ENCODE results near the gene GAPDHS. TPM values are rescaled to one million over a fixed set of nuclear protein-coding genes. Genes with fewer than 3 reads are reported as not detected.

Gene GAPDHS
- total and polyA plus RNA-seq, 4 donors = not detected

DNA sequence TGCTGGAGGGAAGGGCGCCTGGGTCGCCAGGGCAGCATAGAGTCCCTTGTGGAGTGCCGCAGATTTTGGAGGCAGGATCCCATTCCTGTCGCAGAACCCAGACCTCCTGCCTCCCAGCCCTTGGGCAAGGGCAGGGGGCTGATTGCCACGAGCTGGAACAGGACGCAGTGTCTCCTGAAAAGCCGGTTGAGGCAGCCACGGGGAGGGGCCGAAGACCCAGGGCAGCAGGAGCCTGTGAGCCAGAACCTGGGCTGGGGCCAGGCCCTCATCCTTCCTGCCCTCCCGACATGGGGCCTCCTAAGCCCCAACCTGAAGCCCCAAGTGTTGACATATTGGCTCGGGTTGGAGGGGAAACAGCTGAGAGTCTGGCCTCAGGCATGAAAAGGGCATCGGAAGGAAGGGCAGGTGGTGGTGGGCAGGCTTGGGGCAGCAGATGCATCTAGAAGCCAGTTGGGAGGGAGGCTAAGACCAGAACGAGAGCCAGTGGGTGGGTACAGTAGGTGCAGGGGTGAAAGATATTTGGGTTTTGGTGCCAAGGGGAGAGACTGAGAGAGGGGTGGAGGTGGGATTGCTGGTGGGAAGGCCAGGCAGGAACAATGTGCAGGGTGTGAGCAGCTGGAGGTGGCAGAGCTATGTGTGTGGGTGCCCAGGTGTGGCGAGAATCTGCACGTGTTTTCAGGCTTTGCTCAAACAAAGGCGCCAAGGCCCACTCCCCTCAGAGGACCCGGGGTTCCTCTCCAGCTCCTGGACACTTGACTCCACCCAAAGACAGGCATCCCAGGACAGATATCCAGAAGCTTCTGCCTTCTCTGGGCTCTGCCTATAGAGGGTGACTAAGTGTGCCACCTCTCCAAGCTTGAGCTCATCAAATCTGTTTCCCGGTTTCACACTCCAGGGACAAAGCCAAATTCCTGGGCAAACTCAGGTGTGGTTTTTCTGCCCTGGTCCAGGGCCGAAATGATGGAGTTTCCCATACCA, 3.7 kb upstream of the GAPDHS start:
- Histone ChIP-seq H3K36me3 (ENCODE audit: control insufficient read depth in 4 of 4, insufficient read depth in 3 of 4, low read depth in 1 of 4, low read length in 3 of 4) (no peaks in the 10 kb centered on the region), H3K4me3 (ENCODE audit: low read depth in 1 of 3, low read length in 3 of 3) (no peak overlapping the region), H3K27ac (ENCODE audit: low read depth in 1 of 2, low read length in 2 of 2) (no peak overlapping the region), H3K27me3 (ENCODE audit: control insufficient read depth in 4 of 4, insufficient read depth in 4 of 4, low read length in 3 of 4) (peaks cover 0 to 5% (median 1%) of the 10 kb centered on the region in 4 donors), H3K4me1 (ENCODE audit: control insufficient read depth in 4 of 4, insufficient read depth in 4 of 4, low read length in 3 of 4) (peaks cover 0 to 7% (median 0%) of the 10 kb centered on the region in 4 donors), H3K9ac (ENCODE audit: low read depth in 1 of 2, low read length in 2 of 2) (no peak overlapping the region), H3K9me3 (ENCODE audit: control insufficient read depth in 4 of 4, low read length in 3 of 4) (no peaks in the 10 kb centered on the region)
- WGBS = 59% methylated on average over 19 of the region's 19 CpGs
- no peak for TF ChIP-seq HNF4G (IDR thresholded peaks at IDR 0.05)
- no peak for TF ChIP-seq JUND (IDR thresholded peaks at IDR 0.05)
- no peak for TF ChIP-seq GABPA (IDR thresholded peaks at IDR 0.05 in 1 of 2, conservative IDR thresholded peaks at IDR 0.05 in 1 of 2)
- no peak for TF ChIP-seq YY1 (IDR thresholded peaks at IDR 0.05)
- TF ChIP-seq FOXA2 (IDR thresholded peaks at IDR 0.05) = no peak
- TF ChIP-seq, protein P1, sequence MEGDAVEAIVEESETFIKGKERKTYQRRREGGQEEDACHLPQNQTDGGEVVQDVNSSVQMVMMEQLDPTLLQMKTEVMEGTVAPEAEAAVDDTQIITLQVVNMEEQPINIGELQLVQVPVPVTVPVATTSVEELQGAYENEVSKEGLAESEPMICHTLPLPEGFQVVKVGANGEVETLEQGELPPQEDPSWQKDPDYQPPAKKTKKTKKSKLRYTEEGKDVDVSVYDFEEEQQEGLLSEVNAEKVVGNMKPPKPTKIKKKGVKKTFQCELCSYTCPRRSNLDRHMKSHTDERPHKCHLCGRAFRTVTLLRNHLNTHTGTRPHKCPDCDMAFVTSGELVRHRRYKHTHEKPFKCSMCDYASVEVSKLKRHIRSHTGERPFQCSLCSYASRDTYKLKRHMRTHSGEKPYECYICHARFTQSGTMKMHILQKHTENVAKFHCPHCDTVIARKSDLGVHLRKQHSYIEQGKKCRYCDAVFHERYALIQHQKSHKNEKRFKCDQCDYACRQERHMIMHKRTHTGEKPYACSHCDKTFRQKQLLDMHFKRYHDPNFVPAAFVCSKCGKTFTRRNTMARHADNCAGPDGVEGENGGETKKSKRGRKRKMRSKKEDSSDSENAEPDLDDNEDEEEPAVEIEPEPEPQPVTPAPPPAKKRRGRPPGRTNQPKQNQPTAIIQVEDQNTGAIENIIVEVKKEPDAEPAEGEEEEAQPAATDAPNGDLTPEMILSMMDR (IDR thresholded peaks at IDR 0.05; ENCODE audit: low read depth, low read length, missing input control) = no peak
- TF ChIP-seq, protein P2, sequence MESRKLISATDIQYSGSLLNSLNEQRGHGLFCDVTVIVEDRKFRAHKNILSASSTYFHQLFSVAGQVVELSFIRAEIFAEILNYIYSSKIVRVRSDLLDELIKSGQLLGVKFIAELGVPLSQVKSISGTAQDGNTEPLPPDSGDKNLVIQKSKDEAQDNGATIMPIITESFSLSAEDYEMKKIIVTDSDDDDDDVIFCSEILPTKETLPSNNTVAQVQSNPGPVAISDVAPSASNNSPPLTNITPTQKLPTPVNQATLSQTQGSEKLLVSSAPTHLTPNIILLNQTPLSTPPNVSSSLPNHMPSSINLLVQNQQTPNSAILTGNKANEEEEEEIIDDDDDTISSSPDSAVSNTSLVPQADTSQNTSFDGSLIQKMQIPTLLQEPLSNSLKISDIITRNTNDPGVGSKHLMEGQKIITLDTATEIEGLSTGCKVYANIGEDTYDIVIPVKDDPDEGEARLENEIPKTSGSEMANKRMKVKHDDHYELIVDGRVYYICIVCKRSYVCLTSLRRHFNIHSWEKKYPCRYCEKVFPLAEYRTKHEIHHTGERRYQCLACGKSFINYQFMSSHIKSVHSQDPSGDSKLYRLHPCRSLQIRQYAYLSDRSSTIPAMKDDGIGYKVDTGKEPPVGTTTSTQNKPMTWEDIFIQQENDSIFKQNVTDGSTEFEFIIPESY (IDR thresholded peaks at IDR 0.05) = no peak
- TF ChIP-seq SP1 (IDR thresholded peaks at IDR 0.05) = no peak
- TF ChIP-seq EGR1 (IDR thresholded peaks at IDR 0.05; ENCODE audit: low read depth in 2 of 2) = no peak
- TF ChIP-seq TAF1 (conservative IDR thresholded peaks at IDR 0.05) = no peak
- no peak for TF ChIP-seq RXRA (IDR thresholded peaks at IDR 0.05)
- TF ChIP-seq NR2F2 (IDR thresholded peaks at IDR 0.05) = no peak
- TF ChIP-seq, protein P3, sequence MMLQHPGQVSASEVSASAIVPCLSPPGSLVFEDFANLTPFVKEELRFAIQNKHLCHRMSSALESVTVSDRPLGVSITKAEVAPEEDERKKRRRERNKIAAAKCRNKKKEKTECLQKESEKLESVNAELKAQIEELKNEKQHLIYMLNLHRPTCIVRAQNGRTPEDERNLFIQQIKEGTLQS (IDR thresholded peaks at IDR 0.05) = no peak
- no peak for TF ChIP-seq FOXA1 (IDR thresholded peaks at IDR 0.05)
- TF ChIP-seq HNF4A (conservative IDR thresholded peaks at IDR 0.05) = no peak
- TF ChIP-seq, protein P4, sequence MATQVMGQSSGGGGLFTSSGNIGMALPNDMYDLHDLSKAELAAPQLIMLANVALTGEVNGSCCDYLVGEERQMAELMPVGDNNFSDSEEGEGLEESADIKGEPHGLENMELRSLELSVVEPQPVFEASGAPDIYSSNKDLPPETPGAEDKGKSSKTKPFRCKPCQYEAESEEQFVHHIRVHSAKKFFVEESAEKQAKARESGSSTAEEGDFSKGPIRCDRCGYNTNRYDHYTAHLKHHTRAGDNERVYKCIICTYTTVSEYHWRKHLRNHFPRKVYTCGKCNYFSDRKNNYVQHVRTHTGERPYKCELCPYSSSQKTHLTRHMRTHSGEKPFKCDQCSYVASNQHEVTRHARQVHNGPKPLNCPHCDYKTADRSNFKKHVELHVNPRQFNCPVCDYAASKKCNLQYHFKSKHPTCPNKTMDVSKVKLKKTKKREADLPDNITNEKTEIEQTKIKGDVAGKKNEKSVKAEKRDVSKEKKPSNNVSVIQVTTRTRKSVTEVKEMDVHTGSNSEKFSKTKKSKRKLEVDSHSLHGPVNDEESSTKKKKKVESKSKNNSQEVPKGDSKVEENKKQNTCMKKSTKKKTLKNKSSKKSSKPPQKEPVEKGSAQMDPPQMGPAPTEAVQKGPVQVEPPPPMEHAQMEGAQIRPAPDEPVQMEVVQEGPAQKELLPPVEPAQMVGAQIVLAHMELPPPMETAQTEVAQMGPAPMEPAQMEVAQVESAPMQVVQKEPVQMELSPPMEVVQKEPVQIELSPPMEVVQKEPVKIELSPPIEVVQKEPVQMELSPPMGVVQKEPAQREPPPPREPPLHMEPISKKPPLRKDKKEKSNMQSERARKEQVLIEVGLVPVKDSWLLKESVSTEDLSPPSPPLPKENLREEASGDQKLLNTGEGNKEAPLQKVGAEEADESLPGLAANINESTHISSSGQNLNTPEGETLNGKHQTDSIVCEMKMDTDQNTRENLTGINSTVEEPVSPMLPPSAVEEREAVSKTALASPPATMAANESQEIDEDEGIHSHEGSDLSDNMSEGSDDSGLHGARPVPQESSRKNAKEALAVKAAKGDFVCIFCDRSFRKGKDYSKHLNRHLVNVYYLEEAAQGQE (IDR thresholded peaks at IDR 0.05) = no peak
- no peak for TF ChIP-seq RAD21 (IDR thresholded peaks at IDR 0.05)
- TF ChIP-seq, protein P5, sequence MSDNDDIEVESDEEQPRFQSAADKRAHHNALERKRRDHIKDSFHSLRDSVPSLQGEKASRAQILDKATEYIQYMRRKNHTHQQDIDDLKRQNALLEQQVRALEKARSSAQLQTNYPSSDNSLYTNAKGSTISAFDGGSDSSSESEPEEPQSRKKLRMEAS (IDR thresholded peaks at IDR 0.05) = no peak
- DNase-seq (ENCODE audit: low spot score) = no peak

Data from liver (tissue), 9 donors.